ENCODE data around the gene PRKACB.

DNA sequence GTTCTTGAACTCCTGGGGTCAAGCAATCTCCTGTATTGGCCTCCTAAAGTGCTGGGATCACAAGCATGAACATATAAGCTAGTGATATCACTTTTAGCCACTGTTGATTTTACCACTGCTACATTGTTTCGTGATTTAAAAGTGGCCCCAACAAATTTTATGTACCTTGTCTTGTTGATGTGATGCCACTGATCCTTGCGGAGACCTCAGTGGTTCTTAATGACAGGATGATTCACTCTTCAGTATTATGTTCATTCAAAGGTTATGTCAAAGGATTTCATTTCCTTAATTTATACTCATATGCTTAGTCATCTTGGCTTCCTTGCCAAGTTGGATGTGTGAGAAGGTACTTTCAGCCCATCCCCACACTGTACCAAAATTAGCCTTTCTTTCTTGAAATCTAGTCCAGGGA lies 12.1 kb downstream of the PRKACB start:
- TF ChIP-seq, protein P1, sequence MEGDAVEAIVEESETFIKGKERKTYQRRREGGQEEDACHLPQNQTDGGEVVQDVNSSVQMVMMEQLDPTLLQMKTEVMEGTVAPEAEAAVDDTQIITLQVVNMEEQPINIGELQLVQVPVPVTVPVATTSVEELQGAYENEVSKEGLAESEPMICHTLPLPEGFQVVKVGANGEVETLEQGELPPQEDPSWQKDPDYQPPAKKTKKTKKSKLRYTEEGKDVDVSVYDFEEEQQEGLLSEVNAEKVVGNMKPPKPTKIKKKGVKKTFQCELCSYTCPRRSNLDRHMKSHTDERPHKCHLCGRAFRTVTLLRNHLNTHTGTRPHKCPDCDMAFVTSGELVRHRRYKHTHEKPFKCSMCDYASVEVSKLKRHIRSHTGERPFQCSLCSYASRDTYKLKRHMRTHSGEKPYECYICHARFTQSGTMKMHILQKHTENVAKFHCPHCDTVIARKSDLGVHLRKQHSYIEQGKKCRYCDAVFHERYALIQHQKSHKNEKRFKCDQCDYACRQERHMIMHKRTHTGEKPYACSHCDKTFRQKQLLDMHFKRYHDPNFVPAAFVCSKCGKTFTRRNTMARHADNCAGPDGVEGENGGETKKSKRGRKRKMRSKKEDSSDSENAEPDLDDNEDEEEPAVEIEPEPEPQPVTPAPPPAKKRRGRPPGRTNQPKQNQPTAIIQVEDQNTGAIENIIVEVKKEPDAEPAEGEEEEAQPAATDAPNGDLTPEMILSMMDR (IDR thresholded peaks at IDR 0.05; ENCODE audit: borderline replicate concordance, extremely low read depth, low read length, poor library complexity, severe bottlenecking), result no peak
- no peak for TF ChIP-seq EZH2 (IDR thresholded peaks at IDR 0.05; ENCODE audit: borderline replicate concordance, low read depth, low read length, severe bottlenecking)

All from DND-41 (cell line).